ENCODE measurements around the gene RAB38. TPM values are rescaled to one million over a fixed set of nuclear protein-coding genes. Genes with fewer than 3 reads are reported as not detected.

The RAB38 gene
- total RNA-seq, 2 experiments from 2014 or later = 0.19 TPM; not detected in 1

GRCh38 chr11:88157370-88157769 lies 17.9 kb downstream of the RAB38 start:
- intact Hi-C loops (cut with micrococcal nuclease; ENCODE audit: unreplicated experiment) = no loop called here

DNA sequence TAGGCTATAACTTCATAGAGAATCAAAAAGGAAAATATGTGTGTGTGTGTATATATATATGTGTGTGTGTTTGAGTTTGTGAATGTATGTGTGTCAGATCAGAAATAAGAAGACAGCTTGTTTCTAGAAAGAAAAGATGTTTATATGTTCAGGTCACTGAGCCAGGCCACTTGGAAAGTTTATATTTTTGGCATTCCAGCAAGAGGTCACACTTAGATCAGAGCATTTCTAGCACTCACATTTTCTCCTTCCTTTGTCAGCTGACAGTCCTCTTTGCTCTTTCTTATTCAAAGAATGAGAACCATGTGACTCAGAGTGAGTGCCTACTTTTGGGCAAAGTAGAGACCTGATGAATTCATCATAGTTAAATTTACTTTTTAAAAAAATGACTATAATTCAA lies 22.9 kb downstream of the RAB38 start:
- Histone ChIP-seq H3K4me1 (ENCODE audit: insufficient read depth, low read length, poor library complexity, severe bottlenecking) (no peaks in the 10 kb centered on the region), H4K20me1 (ENCODE audit: insufficient read depth, low read length) (no peaks in the 10 kb centered on the region), H3K36me3 (ENCODE audit: insufficient read depth, low read length) (no peaks in the 10 kb centered on the region), H3K9me3 (ENCODE audit: low read length) (no peaks in the 10 kb centered on the region), H3K27ac (ENCODE audit: low read depth, low read length, poor library complexity, severe bottlenecking) (no peak overlapping the region), H2AFZ (ENCODE audit: low read length) (no peak overlapping the region), H3K4me3 (ENCODE audit: low read depth, low read length, poor library complexity, severe bottlenecking) (no peak overlapping the region), H3K9me2 (ENCODE audit: insufficient read depth, low read length) (no peaks in the 10 kb centered on the region), H3K79me2 (ENCODE audit: insufficient read depth, low read depth, low read length) (no peaks in the 10 kb centered on the region), H3K4me2 (ENCODE audit: low read length) (no peak overlapping the region)
- POLR2A ChIA-PET = interaction anchor here (0.8 kb wide), 1 partner anchor 8 kb away, joined by 3 read pairs; no protein-coding TSS in a partner anchor
- intact Hi-C loops (cut with micrococcal nuclease; ENCODE audit: unreplicated experiment) = no loop called here
- no peak for DNase-seq (ENCODE audit: low spot score)
- TF ChIP-seq, protein P1, sequence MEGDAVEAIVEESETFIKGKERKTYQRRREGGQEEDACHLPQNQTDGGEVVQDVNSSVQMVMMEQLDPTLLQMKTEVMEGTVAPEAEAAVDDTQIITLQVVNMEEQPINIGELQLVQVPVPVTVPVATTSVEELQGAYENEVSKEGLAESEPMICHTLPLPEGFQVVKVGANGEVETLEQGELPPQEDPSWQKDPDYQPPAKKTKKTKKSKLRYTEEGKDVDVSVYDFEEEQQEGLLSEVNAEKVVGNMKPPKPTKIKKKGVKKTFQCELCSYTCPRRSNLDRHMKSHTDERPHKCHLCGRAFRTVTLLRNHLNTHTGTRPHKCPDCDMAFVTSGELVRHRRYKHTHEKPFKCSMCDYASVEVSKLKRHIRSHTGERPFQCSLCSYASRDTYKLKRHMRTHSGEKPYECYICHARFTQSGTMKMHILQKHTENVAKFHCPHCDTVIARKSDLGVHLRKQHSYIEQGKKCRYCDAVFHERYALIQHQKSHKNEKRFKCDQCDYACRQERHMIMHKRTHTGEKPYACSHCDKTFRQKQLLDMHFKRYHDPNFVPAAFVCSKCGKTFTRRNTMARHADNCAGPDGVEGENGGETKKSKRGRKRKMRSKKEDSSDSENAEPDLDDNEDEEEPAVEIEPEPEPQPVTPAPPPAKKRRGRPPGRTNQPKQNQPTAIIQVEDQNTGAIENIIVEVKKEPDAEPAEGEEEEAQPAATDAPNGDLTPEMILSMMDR (conservative IDR thresholded peaks at IDR 0.05; ENCODE audit: low read length) = no peak
- no peak for TF ChIP-seq EZH2phosphoT487 (IDR thresholded peaks at IDR 0.05; ENCODE audit: borderline replicate concordance, low read depth, low read length)
- no TSS peak for BruUV-seq (replicated peaks)
- CTCF ChIA-PET (ENCODE audit: unreplicated experiment) = no interaction called here

More at GRCh38 chr11:88157370-88157769, 17.9 kb downstream of the RAB38 start:
- H3K36me3 ChIP-seq (ENCODE audit: insufficient read depth, low read length) = no peaks in the 10 kb centered on the region
- TF ChIP-seq, protein P1 (conservative IDR thresholded peaks at IDR 0.05; ENCODE audit: low read length) = no peak
- TF ChIP-seq EZH2phosphoT487 (IDR thresholded peaks at IDR 0.05; ENCODE audit: borderline replicate concordance, low read depth, low read length) = no peak
- no peaks in the 10 kb centered on the region for H3K79me2 ChIP-seq (ENCODE audit: insufficient read depth, low read depth, low read length)
- DNase-seq (ENCODE audit: low spot score) = no peak
- BruUV-seq (replicated peaks) = no TSS peak
- no peaks in the 10 kb centered on the region for H3K4me1 ChIP-seq (ENCODE audit: insufficient read depth, low read length, poor library complexity, severe bottlenecking)
- no peak overlapping the region for H2AFZ ChIP-seq (ENCODE audit: low read length)
- CTCF ChIA-PET (ENCODE audit: unreplicated experiment) = no interaction called here
- H3K9me3 ChIP-seq (ENCODE audit: low read length) = no peaks in the 10 kb centered on the region
- H4K20me1 ChIP-seq (ENCODE audit: insufficient read depth, low read length) = no peaks in the 10 kb centered on the region
- POLR2A ChIA-PET = no interaction called here
- H3K4me3 ChIP-seq (ENCODE audit: low read depth, low read length, poor library complexity, severe bottlenecking) = no peak overlapping the region
- no peak overlapping the region for H3K27ac ChIP-seq (ENCODE audit: low read depth, low read length, poor library complexity, severe bottlenecking)
- H3K9me2 ChIP-seq (ENCODE audit: insufficient read depth, low read length) = no peaks in the 10 kb centered on the region
- no peak overlapping the region for H3K4me2 ChIP-seq (ENCODE audit: low read length)

GRCh38 chr11:88151709-88152265 lies 23.5 kb downstream of the RAB38 start:
- Histone ChIP-seq H3K4me3 (ENCODE audit: low read depth, low read length, poor library complexity, severe bottlenecking) (no peak overlapping the region), H3K79me2 (ENCODE audit: insufficient read depth, low read depth, low read length) (no peaks in the 10 kb centered on the region), H4K20me1 (ENCODE audit: insufficient read depth, low read length) (no peaks in the 10 kb centered on the region), H3K9me2 (ENCODE audit: insufficient read depth, low read length) (no peaks in the 10 kb centered on the region), H3K9me3 (ENCODE audit: low read length) (no peaks in the 10 kb centered on the region), H2AFZ (ENCODE audit: low read length) (no peak overlapping the region), H3K36me3 (ENCODE audit: insufficient read depth, low read length) (no peaks in the 10 kb centered on the region), H3K4me1 (ENCODE audit: insufficient read depth, low read length, poor library complexity, severe bottlenecking) (no peaks in the 10 kb centered on the region), H3K4me2 (ENCODE audit: low read length) (no peak overlapping the region), H3K27ac (ENCODE audit: low read depth, low read length, poor library complexity, severe bottlenecking) (no peak overlapping the region)
- POLR2A ChIA-PET = interaction anchor here (0.8 kb wide), 1 partner anchor 78 kb away, joined by 3 read pairs; no protein-coding TSS in a partner anchor
- BruUV-seq (replicated peaks) = no TSS peak
- no peak for DNase-seq (ENCODE audit: low spot score)
- intact Hi-C loops (cut with micrococcal nuclease; ENCODE audit: unreplicated experiment) = no loop called here
- no peak for TF ChIP-seq EZH2phosphoT487 (IDR thresholded peaks at IDR 0.05; ENCODE audit: borderline replicate concordance, low read depth, low read length)
- TF ChIP-seq, protein P1 (conservative IDR thresholded peaks at IDR 0.05; ENCODE audit: low read length) = no peak
- CTCF ChIA-PET (ENCODE audit: unreplicated experiment) = no interaction called here

Data from OCI-LY7 (cell line).